Esophagus muscularis mucosa (tissue), 4 donors: ENCODE data around the gene ALPK3.

Experiments
- CTCF ChIP-seq, 3 experiments: fragments of 200-600 bp in 2 of 3; fragments of 450-650 bp in 1 of 3; sonication (generic) in 2 of 3; IDR thresholded peaks; one replicate each; pipeline ENCODE4 v1.5.1; 2017 to 2019; ENCODE audit warnings: antibody characterized with exemption in 3 of 3, mild to moderate bottlenecking in 2 of 3, moderate library complexity in 1 of 3
- EP300 ChIP-seq: sonication (generic); formaldehyde crosslinking; IDR thresholded peaks from one replicate; pipeline ENCODE4 v1.6.1; 2017; ENCODE audit warnings: antibody characterized with exemption
- POLR2A ChIP-seq: fragments of 450-650 bp; IDR thresholded peaks from one replicate; pipeline ENCODE4 v1.6.1; 2017; ENCODE audit warnings: antibody characterized with exemption, moderate library complexity, mild to moderate bottlenecking, low read depth
- POLR2AphosphoS5 ChIP-seq, 2 donors: sonication (generic); formaldehyde crosslinking; IDR thresholded peaks; one replicate each; pipeline ENCODE4 v1.6.1; 2017; ENCODE audit warnings: antibody characterized with exemption in 2 of 2

- no peak for TF ChIP-seq POLR2A
- TF ChIP-seq CTCF (IDR thresholded peaks at IDR 0.05): no peak
- TF ChIP-seq POLR2AphosphoS5 (IDR thresholded peaks at IDR 0.05): no peak
- no peak for TF ChIP-seq EP300
Observed at GRCh38 chr15:84832448-84833040, 15.4 kb downstream of the ALPK3 start.
